Measurements from ENCODE around the gene ASCC2.
"Not testable (repeated sequence)": the region's sequence is repeated elsewhere in the genome, so short reads cannot be mapped to it uniquely, and the experiment has no call there.

Gene ASCC2

DNA sequence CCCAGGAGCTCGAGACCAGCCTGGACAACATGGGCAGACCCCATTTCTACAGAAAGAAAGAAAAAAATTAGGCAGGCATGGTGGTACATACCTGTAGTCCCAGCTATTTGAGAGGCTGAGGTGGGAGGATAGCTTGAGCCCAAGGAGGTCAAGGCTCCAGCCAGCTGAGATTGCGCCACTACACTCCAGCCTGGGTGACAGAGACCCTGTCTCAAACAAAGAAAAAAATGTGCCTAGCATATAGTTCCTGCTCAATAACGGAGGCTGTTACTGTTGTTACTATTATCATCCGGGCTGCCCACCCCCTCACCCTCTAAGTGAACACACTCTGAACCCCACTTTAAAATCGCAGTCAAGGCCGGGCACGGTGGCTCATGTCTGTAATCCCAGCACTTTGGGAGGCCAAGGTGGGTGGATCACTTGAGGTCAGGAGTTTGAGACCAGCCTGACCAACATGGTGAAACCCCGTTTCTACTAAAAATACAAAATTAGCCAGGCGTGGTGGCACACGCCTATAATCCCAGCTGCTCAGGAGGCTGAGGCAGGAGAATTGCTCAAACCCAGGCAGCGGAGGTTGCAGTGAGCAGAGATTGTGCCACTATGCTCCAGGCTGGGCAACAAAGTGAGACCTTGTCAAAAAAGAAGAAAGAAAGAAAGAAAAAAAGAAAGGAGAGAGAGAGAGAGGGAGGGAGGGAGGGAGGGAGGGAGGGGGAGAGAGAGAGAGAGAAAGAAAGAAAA, 83.2 kb downstream of the ASCC2 start:
- DNase-seq (ENCODE audit: low spot score): not testable (repeated sequence)

DNA sequence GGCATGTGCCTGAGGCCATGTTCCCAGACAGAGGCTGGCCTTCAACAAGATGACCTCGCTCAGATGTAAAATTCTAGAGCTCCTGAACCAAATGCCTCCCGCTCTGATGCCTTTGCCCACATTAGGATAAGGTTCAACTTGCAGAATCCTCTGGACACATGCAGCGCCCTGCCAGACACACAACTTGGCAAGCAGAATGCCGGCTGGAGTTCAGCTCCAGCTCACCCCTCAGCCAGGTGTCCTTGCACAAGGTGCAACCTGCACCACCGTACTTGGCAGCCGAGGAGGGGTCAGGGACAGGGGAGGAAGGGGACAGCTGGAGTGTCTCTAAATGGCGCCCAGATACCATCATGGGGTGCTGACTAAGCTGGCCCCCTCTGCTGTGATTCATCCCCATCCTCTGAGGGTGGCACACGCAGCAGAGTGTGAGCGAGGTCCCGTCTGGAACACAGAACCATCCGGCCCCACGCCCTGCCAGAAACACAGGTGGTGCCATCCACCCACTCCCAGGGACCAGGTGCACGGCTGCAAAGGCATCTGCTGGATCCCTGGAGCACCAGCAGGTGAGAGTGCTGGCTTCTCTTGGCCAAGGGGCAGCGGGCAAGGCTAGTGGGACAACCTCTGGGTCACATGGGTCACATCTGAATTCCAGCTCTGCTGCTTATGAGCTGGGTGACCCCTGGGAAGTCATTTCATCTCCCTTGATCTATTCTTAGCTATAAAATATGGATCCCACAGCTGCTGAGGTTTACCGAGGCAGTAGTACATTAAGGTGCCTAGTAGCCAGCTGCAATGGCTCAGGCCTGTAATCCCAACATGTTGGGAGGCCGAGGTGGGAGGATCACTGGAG, 84.0 kb downstream of the ASCC2 start:
- no peak for DNase-seq (ENCODE audit: low spot score)

DNA sequence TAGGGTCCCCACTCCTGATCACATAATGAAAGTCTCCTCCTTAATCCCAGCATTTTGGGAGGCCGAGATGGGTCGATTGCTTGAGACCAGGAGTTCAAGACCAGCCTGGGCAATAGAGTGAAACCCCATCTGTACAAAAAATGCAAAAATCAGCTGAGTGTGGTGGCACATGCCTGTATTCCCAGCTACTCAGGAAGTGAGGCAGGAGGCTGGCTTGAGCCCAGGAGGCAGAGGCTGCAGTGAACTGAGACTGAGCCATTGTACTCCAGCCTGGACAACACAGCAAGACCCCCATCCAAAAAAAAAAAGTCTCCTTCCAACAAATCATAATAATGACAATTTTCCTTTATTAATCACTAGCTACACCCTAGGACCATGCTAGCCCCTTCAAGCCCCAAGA, 86.4 kb downstream of the ASCC2 start:
- no peak for DNase-seq (ENCODE audit: low spot score)

DNA sequence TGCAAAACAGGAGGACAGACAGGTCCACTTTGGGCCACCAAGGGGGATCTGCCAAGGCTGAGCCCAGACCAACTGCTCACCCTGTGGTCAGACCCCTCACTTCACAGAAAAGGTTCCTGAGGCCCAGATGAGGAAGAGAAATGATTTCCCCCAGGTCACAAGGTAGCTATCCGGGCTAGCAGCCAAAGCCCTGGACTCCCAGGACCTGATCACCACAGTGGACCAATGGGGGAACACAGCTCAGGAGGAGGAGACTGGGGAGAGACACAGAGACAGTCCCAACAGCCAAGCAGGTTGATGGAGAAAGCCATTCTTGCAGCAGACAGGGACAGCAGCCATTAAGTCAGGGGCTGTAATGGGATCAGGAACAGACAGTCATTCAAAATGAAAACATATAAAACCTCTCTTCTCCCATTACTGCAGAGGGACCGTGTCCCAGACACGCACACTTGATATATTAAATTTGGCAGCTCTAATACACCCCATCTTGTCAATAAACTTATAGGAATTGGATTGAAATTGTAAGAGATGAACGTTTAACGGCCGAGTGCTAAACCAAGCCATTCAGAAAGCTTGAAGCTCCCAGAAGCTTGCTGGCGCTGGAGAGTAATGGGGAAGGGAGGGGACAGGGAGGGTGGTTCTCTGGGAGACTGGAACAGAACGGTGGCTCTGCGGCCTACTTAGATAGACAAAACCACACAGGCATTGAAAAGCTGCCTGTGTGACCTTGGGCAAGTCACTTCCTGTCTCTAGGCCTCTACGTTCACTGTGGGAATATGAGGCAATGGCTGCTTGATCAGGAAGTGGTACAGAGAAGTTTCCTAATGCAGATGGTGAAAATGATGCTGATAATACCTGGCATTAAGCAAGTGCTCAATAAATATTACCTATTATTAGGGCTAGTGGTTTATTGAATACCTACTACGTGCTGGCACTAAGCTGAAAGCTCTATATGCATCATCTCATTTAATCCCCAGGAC, 87.2 kb downstream of the ASCC2 start:
- DNase-seq (ENCODE audit: low spot score): no peak

DNA sequence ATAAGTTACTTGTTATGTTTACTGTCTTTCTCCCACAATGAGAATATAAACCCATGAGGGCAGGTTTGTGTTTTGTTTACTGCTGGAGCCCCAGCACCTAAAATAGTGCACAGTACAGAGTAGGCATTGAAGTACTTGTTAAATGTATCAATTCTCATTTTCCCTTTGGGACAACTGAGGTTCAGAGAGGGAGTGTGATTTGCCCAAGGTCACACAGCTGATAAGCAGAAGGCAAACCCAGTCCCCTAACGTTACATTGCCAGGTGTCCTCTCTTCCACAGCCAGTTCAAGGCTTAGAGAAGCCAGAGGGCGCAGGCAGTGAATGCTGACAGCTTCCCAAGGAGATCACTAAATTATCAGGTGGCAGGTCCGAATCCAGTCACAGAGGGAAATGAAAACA, 88.0 kb downstream of the ASCC2 start:
- no peak for DNase-seq (ENCODE audit: low spot score)

DNA sequence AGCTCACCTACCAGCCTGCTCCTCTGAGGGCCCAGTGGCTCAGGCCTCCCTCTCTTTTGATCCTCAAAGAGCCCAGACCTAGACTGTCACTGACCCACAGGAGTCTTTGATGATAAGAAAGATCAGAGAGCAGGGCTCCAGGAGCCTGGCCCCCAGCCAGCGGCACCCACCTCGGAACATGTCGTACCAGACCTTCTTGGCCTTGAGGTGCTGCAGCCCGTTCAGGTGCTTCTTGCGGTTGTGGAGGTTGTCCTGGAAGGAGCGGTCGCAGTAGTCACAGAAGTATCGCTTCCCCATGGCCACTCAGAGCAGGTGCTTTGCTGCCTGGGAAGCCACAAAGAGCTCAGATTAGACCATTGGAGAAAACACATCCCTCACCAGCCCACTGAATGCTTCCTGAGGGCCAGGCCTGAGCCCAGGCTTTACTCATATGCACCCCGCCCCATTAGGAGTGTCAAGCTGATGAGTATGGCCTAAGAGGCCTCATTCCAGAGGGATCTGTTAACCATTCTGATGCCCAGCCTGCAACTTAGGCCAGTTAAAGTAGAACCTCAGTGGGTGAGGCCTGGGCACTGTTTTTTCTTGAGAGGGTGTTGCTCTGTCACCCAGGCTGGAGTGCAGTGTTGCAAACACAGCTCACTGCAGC, 89.7 kb downstream of the ASCC2 start:
- no peak for DNase-seq (ENCODE audit: low spot score)

DNA sequence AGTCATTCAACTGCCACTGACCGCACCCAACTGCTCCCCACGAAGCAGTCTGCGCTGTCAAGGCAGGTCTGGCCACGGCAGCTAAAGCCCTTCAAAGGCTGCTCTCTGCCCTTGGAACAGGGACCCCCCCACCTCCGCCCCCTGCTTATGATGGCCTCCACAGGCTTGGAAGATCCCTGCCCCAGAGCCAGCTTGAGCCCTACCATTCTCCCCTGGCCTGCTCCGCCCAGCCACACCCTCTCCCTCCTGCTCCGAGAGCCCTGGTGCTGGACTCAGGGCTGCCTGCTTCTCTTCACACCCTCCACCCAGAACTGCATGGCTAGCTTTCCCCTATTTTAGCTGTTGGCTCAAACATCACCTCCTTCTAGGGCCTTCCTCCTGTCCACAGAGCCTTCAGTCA, 90.2 kb downstream of the ASCC2 start:
- DNase-seq (ENCODE audit: low spot score): no peak

DNA sequence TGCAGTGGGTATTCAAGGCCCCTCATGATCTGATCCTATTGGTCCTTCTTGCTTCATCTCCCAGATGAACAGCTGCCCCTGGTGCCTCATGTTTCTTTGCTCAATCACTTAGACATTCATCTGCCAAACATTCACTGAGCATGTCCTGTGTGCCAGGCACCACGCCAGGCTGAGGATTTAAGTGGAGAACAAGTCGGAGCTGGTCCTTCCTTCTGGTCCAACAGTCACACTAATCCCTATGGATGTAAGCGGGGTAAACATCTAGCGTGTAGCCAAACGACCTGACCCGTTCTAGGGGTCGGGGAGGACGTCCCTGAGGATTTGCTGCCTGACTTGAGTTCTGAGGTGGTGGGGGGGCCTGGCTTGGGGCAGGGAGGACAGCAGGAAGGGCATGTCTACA, 93.2 kb downstream of the ASCC2 start:
- no peak for DNase-seq (ENCODE audit: low spot score)

DNA sequence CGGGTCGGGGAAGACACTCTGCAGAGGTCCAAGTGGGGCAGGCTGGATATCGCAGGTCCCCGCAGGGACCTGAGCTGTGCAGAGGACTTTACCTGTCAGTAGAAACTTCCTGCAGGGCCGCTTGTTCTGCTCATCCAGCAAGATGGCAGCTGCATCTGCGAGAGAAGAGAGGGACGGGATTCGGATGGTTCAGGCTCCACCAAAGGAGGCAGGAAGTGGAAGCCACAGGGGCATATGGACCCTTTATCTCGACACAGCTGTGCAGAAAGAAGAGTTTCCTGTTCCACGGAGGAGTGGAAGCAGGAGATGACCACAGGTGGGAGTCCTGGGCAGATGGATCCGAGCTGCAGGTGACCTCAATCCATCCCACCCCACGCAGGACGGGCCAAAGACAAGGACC, 95.7 kb downstream of the ASCC2 start:
- no peak for DNase-seq (ENCODE audit: low spot score)

DNA sequence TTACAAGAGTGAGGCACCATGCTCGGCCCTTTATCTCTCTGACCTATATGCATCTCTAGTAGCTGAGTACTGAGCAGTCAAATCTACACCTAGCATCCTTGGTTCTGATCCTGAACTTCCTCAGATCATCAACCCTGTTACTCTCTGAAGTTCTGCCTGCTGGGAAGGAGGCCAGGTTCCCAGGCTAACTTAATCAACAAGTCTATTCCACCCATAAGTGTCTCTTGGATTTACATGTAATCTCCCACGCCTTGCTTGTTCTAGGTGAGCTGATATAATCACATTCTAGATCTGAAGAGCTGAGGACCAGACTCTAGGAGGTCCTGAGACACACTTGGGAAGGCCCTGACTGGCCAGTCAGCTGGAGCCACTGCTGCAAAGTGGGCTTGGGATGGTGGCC, 96.1 kb downstream of the ASCC2 start:
- no peak for DNase-seq (ENCODE audit: low spot score)

DNA sequence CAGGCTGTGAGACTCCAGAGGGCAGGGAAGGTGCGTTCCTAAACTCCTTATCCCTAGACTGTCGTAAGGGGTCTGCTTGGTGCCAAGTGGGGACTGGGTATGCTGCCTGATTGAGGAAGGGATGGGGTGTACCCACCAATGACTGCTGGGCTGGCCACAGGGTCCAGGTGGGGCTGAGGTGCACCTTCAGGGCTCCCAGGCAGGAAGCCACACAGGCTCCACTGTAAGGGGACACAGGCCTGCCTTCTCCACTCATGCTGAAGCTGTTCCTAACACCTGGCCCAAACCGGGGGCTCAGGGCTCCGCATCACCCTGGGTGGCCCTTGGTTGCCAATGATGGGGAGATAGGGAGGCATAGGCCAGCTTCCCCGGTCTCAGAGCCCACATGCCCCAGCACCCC, 97.9 kb downstream of the ASCC2 start:
- no peak for DNase-seq (ENCODE audit: low spot score)

DNA sequence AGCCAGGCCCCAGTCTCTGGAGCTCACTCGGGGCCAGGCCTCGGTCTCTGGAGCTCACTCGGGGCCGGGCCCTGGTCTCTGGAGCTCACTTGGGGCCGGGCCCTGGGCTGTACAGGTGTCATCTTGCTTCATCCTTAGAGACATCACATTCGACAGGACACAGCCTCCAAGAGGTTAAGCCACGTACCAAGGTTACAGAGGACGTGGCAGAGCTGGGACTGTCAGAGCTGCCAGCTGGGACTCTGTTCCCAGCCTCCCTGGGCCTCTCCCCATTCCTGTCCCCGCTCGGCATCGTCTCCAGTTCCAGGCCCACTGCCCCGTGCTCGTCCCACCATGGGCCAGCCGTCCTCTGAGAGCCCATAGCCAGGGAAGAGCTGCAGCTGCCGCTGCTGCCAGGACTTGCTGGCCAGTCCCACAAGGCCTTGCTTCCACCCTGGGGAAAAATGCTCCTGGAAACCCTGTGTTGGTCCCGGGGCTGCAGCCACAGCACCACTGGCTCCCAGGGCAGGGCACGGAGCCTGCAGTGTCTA, 98.7 kb downstream of the ASCC2 start:
- no peak for DNase-seq (ENCODE audit: low spot score)
